Measurements from ENCODE around the gene KRTAP9-3.
"Not testable (repeated sequence)": the region's sequence is repeated elsewhere in the genome, so short reads cannot be mapped to it uniquely, and the experiment has no call there.

Gene KRTAP9-3

GRCh38 chr17:41251261-41251660, 19.0 kb downstream of the KRTAP9-3 start:
- DNase-seq, result no peak

GRCh38 chr17:41254861-41255260, 22.6 kb downstream of the KRTAP9-3 start:
- DNase-seq, result peak; percentile 21

- peak; percentile 65 for DNase-seq
Measured at GRCh38 chr17:41255381-41256290, 23.4 kb downstream of the KRTAP9-3 start, which contains the start of gene KRTAP9-9. KRTAP9-9 (plus strand) TSS chr17:41255384.

- DNase-seq, result peak; percentile 51
Measured at GRCh38 chr17:41256291-41256685, 24.0 kb downstream of the KRTAP9-3 start.

- no peak for DNase-seq
Measured at GRCh38 chr17:41258406-41258805, 26.2 kb downstream of the KRTAP9-3 start.

GRCh38 chr17:41263212-41263611, 31.0 kb downstream of the KRTAP9-3 start:
- DNase-seq, result no peak

GRCh38 chr17:41264599-41264998, 32.4 kb downstream of the KRTAP9-3 start:
- DNase-seq, result no peak

- DNase-seq, result no peak
Measured at GRCh38 chr17:41265078-41265477, 32.8 kb downstream of the KRTAP9-3 start, which contains the start of gene KRTAP9-6. KRTAP9-6 (plus strand) TSS chr17:41265378; CDS start chr17:41265378, 0 bp downstream.

GRCh38 chr17:41267711-41268110, 35.5 kb downstream of the KRTAP9-3 start:
- DNase-seq, result no peak

- not testable (repeated sequence) for DNase-seq
Measured at GRCh38 chr17:41271323-41271722, 39.1 kb downstream of the KRTAP9-3 start.

- no peak for DNase-seq
Measured at GRCh38 chr17:41271858-41272257, 39.6 kb downstream of the KRTAP9-3 start.

- DNase-seq, result not testable (repeated sequence)
Measured at GRCh38 chr17:41275648-41276190, 43.5 kb downstream of the KRTAP9-3 start, which contains the start of gene KRTAP9-7. KRTAP9-7 (plus strand) TSS chr17:41275698; CDS start chr17:41275698, 0 bp downstream.

- peak; percentile 20 for DNase-seq
Measured at GRCh38 chr17:41278176-41278955, 46.1 kb downstream of the KRTAP9-3 start.
